Fibroblast of skin of right biceps (primary cell): Measurements from ENCODE around the gene SIGLEC12.
A peak's percentile ranks its signal among the peaks of the same experiment; 100 is the strongest.
"Not testable (repeated sequence)": the region's sequence is repeated elsewhere in the genome, so short reads cannot be mapped to it uniquely, and the experiment has no call there.

Experiments used
- DNase-seq: peaks from one replicate; pipeline ENCODE4 v3.0.0-alpha.2; 2013

Gene SIGLEC12

GRCh38 chr19:51521781-51522180, 20.2 kb upstream of the SIGLEC12 start:
- no peak for DNase-seq

- no peak for DNase-seq
Observed at GRCh38 chr19:51521357-51521756, 19.8 kb upstream of the SIGLEC12 start.

- DNase-seq: no peak
Observed at GRCh38 chr19:51520728-51521127, 19.1 kb upstream of the SIGLEC12 start.

DNA sequence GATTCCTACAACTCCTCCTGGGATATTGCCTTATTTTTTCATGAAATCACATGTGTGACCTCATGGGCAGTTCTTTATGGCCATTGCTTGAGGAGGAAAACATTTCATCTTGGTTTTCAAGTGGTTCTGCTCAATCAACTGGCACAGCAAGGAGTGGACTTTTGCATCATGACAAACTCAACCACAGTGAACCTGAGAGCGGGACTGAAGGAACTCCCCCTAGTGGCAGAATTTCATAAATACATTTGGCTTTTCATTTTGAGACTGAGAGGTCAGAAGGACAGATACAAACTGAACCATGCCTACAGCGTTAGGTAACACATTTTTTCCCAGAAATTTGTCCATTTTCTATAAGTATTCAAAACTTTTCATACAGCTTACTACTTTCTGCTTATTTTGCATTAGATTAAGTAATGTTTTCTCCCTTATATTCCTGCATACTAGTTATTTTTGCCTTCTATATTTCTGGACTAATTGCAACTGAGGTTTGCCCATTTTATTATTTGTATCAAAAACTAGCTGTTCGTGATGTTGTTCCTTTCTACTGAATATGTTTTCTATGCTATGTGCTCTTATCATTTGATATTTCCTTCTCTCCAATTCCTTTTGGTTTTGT, 13.4 kb upstream of the SIGLEC12 start:
- DNase-seq: peak; percentile 35

GRCh38 chr19:51513968-51514367, 12.4 kb upstream of the SIGLEC12 start:
- DNase-seq: no peak

DNA sequence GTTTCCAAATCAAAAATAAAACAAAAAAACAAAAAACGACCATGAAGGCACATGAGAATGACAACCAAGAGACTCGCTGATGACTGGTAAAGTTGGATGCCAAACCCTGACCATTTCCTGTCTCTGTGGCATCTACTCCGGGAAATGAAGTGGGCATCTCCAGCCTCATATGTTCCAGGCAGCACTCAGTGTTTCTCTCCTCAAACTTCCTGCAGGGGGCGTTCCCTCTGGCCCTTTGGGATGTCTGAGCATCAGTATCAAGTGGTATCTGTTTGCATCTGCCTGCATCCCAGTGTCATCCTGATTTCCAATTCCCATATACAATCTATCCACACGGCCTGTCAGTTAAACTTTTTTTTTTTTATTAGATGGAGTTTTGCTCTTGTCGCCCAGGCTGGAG, 9.8 kb upstream of the SIGLEC12 start:
- peak; percentile 5 for DNase-seq

DNA sequence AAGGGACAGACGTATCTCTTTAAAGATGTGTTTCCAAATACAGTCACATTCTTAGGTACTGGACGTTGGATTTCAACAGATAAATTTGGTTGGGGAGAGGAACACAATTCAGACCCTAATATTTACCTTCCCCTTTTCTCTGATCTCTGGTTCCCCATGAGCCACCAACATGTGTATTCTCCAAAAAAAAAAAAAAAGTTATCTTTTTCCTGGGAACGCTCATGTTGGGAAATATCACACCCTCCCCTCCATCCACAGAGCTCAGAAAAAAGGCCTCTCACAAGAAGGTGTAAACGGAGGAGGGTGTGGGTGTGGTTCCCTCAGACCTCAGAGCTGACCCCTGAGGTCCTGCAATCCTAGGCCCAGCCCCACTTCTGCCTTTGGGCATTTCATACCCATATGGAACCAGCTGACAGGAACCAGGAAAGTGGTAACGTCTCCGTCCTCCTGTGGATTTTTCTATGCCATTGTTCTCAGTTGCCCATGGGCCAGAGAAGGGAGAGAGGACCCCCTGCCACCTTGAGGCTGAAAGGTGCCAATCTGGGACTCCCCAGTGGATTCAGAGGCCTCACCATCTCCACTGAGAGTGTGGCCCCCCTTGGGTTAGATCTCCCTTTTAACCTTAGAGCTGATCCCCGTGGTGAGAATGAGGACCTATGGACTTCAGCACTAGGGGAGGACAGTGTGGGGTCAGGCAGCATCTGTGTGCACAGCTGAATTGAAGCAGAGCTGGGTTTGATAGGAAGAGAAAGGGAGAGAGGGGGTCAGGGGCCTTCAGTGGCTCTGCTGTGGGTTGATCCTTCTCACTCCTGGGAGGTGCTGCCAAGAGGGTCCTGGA, 8.4 kb upstream of the SIGLEC12 start:
- DNase-seq: no peak

- DNase-seq: no peak
Observed at GRCh38 chr19:51508059-51508733, 6.6 kb upstream of the SIGLEC12 start.

- DNase-seq: no peak
Observed at GRCh38 chr19:51507640-51508058, 6.0 kb upstream of the SIGLEC12 start.

DNA sequence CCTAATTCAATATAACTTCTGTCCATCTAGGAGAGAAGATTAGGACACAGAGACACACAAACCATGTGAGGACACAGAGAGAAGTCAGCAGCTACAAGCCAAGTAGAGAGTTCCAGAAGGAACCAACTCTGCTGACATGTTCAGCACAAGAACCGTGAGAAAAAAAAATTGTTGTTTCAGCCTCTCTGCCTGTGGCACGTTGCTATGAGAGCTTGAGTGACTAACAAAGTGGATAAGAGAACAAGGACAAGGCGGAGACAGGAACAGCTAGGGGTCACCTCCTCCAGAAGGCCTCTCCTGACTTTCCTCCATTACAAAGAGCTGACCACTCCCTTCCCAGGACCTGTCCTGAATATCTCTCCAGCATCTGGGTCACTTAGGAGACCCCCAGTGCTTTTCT, 5.6 kb upstream of the SIGLEC12 start:
- DNase-seq: no peak

- no peak for DNase-seq
Observed at GRCh38 chr19:51505904-51506303, 4.3 kb upstream of the SIGLEC12 start.

DNA sequence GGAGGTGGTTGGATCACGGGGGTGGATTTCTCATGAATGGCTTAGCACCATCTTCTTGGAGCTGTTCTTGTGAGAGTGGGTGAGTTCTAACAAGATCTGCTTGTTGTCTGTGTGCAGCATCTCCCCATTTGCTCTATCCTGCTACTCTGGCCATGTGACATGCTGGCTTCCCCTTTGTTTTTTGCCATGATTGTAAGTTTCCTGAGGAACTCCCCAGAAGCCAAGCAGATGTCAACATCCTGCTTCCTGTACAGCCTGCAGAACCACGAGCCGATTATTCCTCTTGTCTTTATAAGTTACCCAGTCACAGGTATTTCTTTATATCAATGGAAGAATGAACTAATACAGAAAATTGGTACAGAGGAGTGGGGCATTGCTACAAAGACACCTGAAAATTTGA, 2.3 kb upstream of the SIGLEC12 start:
- DNase-seq: no peak

DNA sequence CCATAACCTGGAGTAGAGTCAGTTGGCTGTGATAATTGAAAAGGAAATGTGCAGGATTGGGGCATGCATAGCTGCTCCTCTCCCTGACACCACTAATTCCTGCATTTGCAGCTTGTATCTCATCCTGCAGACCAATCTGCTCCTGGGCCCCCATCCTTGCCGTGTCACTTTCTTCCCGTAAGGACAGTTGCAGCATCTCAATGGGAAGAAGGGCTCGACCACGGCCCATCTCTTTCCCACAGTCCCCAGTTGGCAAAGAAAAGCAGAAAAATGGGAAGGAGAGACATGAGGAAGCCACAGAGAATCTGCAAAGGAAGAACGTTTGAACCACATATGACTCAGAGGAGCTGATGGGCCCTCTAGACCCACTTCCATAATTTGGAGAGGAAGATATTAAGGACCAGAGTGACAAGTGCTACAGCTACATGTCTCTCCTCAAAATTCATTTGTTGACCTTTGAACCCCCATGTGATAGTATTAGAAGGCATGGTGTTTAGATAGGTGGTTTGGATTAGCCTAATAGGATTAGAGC, 1.8 kb upstream of the SIGLEC12 start:
- DNase-seq: no peak

- DNase-seq: not testable (repeated sequence)
Observed at GRCh38 chr19:51500931-51501330, 669 bp downstream of the SIGLEC12 start.

DNA sequence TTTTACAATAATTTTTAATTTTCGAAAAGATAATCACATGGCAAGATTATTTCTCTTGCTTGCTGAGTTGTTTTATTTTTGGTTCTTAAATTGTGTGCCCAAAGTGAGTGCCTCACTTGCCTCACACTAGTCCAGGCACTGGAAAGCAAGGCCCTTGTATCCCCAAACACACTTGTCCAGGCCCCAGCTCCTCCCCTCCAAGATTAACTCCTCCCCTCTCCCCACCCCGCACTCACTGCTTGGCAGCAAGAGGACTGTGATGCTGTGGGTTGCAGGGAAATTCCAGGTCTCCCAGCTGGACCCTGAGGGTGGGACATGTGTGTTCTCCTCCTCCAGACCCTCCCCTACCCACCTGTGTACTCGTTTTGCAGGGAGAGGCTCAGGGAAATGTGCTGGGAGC, 3.9 kb downstream of the SIGLEC12 start:
- DNase-seq: no peak

GRCh38 chr19:51493776-51494175, 7.8 kb downstream of the SIGLEC12 start:
- DNase-seq: no peak

DNA sequence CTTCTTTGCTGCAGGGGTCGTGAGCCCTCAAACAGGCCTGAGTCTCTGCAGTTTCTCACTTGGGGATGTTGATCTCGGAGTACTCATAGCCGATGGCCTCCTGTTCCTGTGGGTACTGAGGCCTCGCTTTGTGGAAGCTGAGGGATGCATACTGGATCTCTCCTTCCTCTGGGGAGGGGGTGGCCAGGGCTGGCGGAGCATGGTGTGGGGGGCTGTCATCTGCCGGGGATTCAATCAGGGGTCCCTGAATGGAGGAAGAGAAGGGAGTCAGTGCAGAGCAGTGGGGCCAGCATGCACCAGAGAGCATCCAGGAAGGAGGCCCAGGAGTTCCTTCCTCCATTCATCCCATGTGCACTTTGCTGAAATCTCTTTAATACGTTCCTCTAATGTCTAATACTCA, 10.0 kb downstream of the SIGLEC12 start:
- DNase-seq: no peak

GRCh38 chr19:51490676-51491075, 10.9 kb downstream of the SIGLEC12 start:
- no peak for DNase-seq

DNA sequence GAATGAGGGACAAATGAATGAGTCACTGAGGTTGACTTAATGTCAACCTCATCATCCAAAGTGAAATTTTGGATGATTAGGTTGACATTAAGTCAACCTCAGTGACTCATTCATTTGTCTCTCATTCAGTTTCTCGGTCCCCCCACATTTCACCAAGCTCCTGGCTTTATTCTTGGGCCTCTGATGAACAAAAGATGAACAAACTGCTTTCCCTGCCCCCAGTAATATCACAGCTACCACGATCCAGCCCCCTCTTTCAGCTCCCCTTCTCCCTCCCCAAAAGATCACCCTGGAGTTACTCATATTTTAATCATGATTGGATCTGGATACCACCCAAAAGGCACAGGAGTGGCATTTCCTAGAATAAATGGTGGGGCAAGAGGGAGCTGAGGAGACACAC, 12.5 kb downstream of the SIGLEC12 start:
- DNase-seq: no peak

GRCh38 chr19:51488491-51488890, 13.1 kb downstream of the SIGLEC12 start:
- no peak for DNase-seq

DNA sequence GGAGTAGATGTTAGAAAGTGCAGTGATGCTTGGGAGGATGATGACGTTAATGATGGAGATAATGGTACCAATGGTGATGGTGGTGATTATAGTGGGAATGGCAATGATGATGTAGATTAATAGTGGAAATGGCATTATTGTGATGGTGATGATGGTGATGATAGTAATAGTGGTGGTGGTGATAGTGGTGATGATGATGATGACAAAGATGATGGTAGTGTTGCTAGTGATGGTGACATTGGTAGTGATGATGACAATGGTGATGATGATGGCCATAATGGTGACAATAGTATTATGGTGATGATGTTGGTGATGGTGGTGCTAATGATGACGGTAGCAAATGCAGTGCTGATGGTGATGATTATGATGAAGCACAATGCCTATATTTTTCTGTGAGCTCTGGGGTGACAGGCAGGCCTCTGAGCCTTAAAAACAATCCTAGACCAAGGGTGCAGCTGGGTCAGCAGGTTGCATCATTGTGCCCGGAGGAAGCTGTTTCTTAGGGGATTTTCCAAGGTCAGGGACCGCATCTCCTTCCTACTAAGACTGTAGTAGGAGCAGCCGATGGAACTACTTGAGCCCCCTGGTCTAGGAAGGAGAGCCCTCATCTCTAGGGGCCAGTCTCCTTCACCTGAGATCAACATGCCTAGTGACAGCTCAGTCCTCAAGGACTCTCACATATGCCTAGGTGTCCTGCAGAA, 15.5 kb downstream of the SIGLEC12 start:
- DNase-seq: no peak

GRCh38 chr19:51480590-51480989, 21.0 kb downstream of the SIGLEC12 start:
- DNase-seq: no peak
